Right lung (tissue), 5 donors: ENCODE measurements around the gene PCNX1. TPM values are rescaled to one million over a fixed set of nuclear protein-coding genes. Genes with fewer than 3 reads are reported as not detected.
"Not testable (repeated sequence)": the region's sequence is repeated elsewhere in the genome, so short reads cannot be mapped to it uniquely, and the experiment has no call there.

ENCODE experiments used
- DNase-seq, 2 donors: peaks; one replicate each; pipeline ENCODE4 v3.0.0-alpha.2; 2013
- polyA plus RNA-seq, 5 donors: library from polyadenylated mRNA; unstranded; fragments of 120-200 nt; gene quantifications; one replicate each; pipeline versions ENCODE4 v1.2.1 to v1.2.3, GENCODE V29; 2013; ENCODE audit warnings: inconsistent platforms in 1 of 5, low replicate concordance in 1 of 5; ENCODE audit not compliant: insufficient read length in 5 of 5, insufficient read depth in 1 of 5

PCNX1 gene
- polyA plus RNA-seq, 5 donors = 26.7 to 45.8 (median 40.3) TPM

- DNase-seq = not testable (repeated sequence)
Measured at GRCh38 chr14:71147335-71147734, 240.1 kb downstream of the PCNX1 start.

DNA sequence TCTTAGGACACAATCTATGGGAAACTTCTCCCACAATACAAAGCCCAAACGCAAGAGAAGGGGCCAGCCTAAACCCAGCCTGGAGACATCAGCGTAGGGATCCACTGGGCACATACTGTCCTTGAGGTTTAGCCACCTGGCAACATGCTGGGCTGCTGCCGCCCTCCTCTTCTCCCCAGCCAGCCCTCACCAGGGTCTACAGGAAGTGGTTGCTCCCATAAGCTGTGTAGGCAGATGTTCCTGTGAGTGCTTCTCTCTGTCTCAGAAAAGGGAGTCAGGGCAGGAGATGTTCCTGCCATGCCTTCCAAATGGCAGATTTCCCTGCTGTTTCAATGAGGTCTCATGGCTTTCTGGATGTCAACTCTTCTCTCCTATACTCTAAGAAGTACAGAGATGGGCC lies 241.4 kb downstream of the PCNX1 start:
- DNase-seq = no peak

- DNase-seq = no peak
Measured at GRCh38 chr14:71150737-71151136, 243.5 kb downstream of the PCNX1 start.

DNA sequence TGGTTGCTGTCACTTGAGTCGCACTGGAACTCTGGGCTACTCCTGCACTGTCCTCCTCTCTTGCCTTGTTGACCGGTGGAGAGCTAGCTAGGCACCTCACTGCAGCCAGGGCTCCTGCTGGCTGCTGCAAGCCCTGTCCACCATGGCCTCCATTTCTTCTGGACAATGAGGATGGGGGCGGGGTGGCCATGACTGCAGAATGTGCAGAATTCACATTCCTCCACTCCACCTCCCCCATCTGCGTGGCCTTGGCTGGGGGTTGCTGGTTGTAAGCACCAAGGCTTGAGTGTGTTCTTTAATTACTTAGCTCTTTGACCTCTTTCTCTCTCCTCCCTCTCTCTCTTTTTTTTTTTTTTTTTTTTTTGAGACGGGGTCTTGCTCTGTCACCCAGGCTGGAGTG lies 248.5 kb downstream of the PCNX1 start:
- DNase-seq = no peak

- no peak for DNase-seq
Measured at GRCh38 chr14:71163050-71163841, 256.0 kb downstream of the PCNX1 start.

DNA sequence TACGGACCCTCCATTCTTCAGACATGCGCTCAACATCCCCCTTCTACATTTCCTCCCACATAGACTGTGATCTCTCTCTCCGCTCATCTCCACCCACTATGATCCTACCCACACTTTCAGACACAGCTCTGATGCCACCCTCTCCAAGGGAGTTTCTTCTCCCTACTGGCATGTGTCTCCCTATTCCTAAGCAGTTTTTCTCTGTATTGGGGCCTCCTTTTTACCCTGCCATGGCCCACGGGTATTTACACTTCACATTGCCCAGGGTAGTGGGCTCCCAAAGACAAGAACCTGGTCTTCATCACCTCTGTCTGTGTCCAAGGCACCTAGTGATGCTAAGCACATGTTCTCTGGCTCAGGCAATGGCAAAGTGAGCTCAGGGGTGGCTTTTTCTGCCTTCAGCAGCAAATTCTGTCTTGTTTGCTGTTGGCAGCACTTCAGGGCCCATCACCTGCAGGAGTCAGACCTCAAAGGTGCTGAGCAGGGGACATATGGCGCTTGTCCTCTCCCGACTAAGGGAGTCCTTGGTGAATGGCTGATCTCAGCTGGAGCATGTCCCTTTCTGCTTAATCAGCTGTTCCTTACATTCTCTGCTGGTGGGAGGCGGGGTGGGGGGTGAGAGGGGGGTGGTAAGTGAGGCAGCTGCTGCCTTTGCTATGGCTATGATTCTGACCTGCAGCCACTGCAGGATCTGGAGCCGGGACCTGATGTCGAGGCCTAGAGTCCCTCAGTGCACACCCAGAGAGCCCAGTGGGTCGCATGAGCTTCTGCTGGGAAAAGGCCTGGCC lies 256.8 kb downstream of the PCNX1 start:
- no peak for DNase-seq

Other genes starting within 250 kb of the PCNX1 start
- gene MAP3K9, start 97.9 kb upstream of the PCNX1 start, polyA plus RNA-seq = 1 to 10 TPM; 3.6 to 5.4 (median 5.2) TPM